ENCODE results near the gene GRK3.

DNA sequence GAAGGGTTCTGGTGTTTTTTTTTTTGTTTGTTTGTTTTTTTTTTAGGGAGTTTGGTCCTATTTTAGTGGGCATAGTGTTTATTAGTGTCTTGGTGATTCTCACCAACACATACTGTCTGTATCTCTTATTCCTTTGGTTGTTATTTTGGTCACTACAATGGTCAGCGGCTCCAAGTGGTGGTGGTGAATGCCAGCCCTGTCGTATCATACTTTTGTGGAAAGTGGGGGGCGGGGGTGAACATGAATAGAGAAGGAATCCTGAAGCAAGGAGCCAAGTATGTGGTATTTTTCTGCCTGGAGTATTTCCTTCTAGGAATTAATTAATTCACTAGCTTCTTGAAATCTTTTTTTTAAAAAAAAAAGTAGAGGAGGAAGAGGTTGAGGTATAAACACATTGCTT is 79.6 kb downstream of the GRK3 start:
- TF ChIP-seq, protein P1, sequence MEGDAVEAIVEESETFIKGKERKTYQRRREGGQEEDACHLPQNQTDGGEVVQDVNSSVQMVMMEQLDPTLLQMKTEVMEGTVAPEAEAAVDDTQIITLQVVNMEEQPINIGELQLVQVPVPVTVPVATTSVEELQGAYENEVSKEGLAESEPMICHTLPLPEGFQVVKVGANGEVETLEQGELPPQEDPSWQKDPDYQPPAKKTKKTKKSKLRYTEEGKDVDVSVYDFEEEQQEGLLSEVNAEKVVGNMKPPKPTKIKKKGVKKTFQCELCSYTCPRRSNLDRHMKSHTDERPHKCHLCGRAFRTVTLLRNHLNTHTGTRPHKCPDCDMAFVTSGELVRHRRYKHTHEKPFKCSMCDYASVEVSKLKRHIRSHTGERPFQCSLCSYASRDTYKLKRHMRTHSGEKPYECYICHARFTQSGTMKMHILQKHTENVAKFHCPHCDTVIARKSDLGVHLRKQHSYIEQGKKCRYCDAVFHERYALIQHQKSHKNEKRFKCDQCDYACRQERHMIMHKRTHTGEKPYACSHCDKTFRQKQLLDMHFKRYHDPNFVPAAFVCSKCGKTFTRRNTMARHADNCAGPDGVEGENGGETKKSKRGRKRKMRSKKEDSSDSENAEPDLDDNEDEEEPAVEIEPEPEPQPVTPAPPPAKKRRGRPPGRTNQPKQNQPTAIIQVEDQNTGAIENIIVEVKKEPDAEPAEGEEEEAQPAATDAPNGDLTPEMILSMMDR (IDR thresholded peaks at IDR 0.05) = no peak
- no peak for TF ChIP-seq POLR2A (IDR thresholded peaks at IDR 0.05)
